ENCODE measurements around the gene PDCD1. TPM values are rescaled to one million over a fixed set of nuclear protein-coding genes. Genes with fewer than 3 reads are reported as not detected.

Gene PDCD1
- total and polyA plus RNA-seq, 10 of the 15 experiments (the other 5 are each of a cell fraction or from before 2014, with no cell fraction given), result 0.62 to 6.4 (median 2.9) TPM; not detected in 2

- TF ChIP-seq E2F8 (IDR thresholded peaks at IDR 0.05; ENCODE audit: low read depth, partially characterized antibody), result no peak
- TF ChIP-seq LARP7 (IDR thresholded peaks at IDR 0.05), result no peak
- TF ChIP-seq ZBED1 (IDR thresholded peaks at IDR 0.05; ENCODE audit: borderline replicate concordance), result no peak
- TF ChIP-seq HDAC6 (IDR thresholded peaks at IDR 0.05; ENCODE audit: unreplicated experiment), result no peak
- no peak for TF ChIP-seq SKIL (IDR thresholded peaks at IDR 0.05; ENCODE audit: low read depth, poor library complexity, severe bottlenecking)
- 0 out of 2 replicates have a peak, but pooled peaks have one; percentile 40 for TF ChIP-seq MLLT1 (IDR thresholded peaks at IDR 0.05)
- TF ChIP-seq CBFB (IDR thresholded peaks at IDR 0.05; ENCODE audit: low read depth), result no peak
- no peak for TF ChIP-seq FOS (IDR thresholded peaks at IDR 0.05; ENCODE audit: borderline replicate concordance, extremely low read depth, insufficient read length)
- TF ChIP-seq STAT3 (IDR thresholded peaks at IDR 0.05; ENCODE audit: low read depth, low read length), result no peak
- no peak for TF ChIP-seq EGR1 (IDR thresholded peaks at IDR 0.05; ENCODE audit: borderline replicate concordance in 1 of 2, low read depth in 2 of 2, low read length in 2 of 2)
- TF ChIP-seq BCL11A (IDR thresholded peaks at IDR 0.05; ENCODE audit: low read depth, low read length), result peak; percentile 77; the same call in 1 of the 2 replicates
- peak; percentile 78 for TF ChIP-seq CHD2 (IDR thresholded peaks at IDR 0.05; ENCODE audit: borderline replicate concordance, low read depth, low read length)
- TF ChIP-seq NR2F1 (conservative IDR thresholded peaks at IDR 0.05), result peak; percentile 18; the same call in 1 of the 2 replicates
- no peak for TF ChIP-seq PKNOX1 (IDR thresholded peaks at IDR 0.05)
- peak; percentile 90 for TF ChIP-seq PAX5 (IDR thresholded peaks at IDR 0.05; ENCODE audit: borderline replicate concordance, low read depth, low read length)
- no peak for TF ChIP-seq IRF5 (IDR thresholded peaks at IDR 0.05; ENCODE audit: borderline replicate concordance)
- peak; percentile 85 for TF ChIP-seq EED (IDR thresholded peaks at IDR 0.05; ENCODE audit: low read depth)
- peak; percentile 80 to 89 for TF ChIP-seq IKZF2 (IDR thresholded peaks at IDR 0.05)
These were observed 44.9 kb downstream of the PDCD1 start (continued) for GRCh38 chr2:241813644-241814392.
